Colonic mucosa (tissue), 4 donors: Measurements from ENCODE around the gene CRISP1. TPM values are rescaled to one million over a fixed set of nuclear protein-coding genes. Genes with fewer than 3 reads are reported as not detected.

Experiments
- DNase-seq: peaks from one replicate; pipeline ENCODE4 v3.0.0-alpha.2; 2020
- H3K27ac ChIP-seq: fragments of 200-600 bp; one replicate; pipeline ENCODE4 v1.8.0; 2021
- H3K27me3 ChIP-seq: fragments of 200-600 bp; one replicate; pipeline ENCODE4 v1.8.0; 2021
- H3K36me3 ChIP-seq: fragments of 200-600 bp; one replicate; pipeline ENCODE4 v1.8.0; 2021
- H3K4me1 ChIP-seq: fragments of 200-600 bp; one replicate; pipeline ENCODE4 v1.8.0; 2021; ENCODE audit warnings: mild to moderate bottlenecking
- H3K4me3 ChIP-seq: fragments of 200-600 bp; one replicate; pipeline ENCODE4 v1.8.0; 2021
- H3K9ac ChIP-seq, 2 donors: one replicate each; pipeline ENCODE4 v1.7.0; 2013; ENCODE audit warnings: control low read depth in 2 of 2, low read depth in 2 of 2, low read length in 2 of 2
- H3K9me3 ChIP-seq: fragments of 200-600 bp; one replicate; pipeline ENCODE4 v1.8.0; 2021
- CTCF ChIP-seq: fragments of 200-600 bp; IDR thresholded peaks from one replicate; pipeline ENCODE4 v1.8.0; 2022; ENCODE audit warnings: antibody characterized with exemption, mild to moderate bottlenecking
- intact Hi-C: fragments of 100-400 bp; cut with DNase I; formaldehyde crosslinking; loops from one replicate; pipeline ENCODE4 v1.14.1; 2022
- total RNA-seq, 2 donors: library from RNA; stranded (reverse); fragmentation: NEBNext Ultra II Directional in 1 of 2; extraction: Animal tissue kit (Norgen Biotek cat#: 25700) in 1 of 2; gene quantifications; one replicate each; pipeline ENCODE4 v1.2.1, GENCODE V29; 2021
- donor health status: healthy.
- donor health status: DM: no; HTN: no; CAD: no.
- donor health status: DM: no; HTN: no; CAD: no.

The CRISP1 gene
- total RNA-seq, 2 donors from 2014 or later = not detected

GRCh38 chr6:49841424-49841823 lies 24.9 kb downstream of the CRISP1 start:
- Histone ChIP-seq H3K9ac (no peak overlapping the region), H3K36me3 (no peaks in the 10 kb centered on the region), H3K4me3 (no peak overlapping the region), H3K27ac (no peak overlapping the region), H3K9me3 (no peaks in the 10 kb centered on the region), H3K4me1 (no peaks in the 10 kb centered on the region), H3K27me3 (no peaks in the 10 kb centered on the region)
- intact Hi-C loops = loop anchor here (10.0 kb wide), 1 partner anchor 217 kb away; no protein-coding TSS in a partner anchor
- DNase-seq = no peak
- TF ChIP-seq CTCF = no peak

- TF ChIP-seq CTCF = no peak
- intact Hi-C loops = loop anchor here (10.0 kb wide), 1 partner anchor 215 kb away; no protein-coding TSS in a partner anchor
- Histone ChIP-seq H3K36me3 (no peaks in the 10 kb centered on the region), H3K4me3 (no peak overlapping the region), H3K27me3 (no peaks in the 10 kb centered on the region), H3K9ac (no peak overlapping the region), H3K4me1 (no peaks in the 10 kb centered on the region), H3K27ac (no peak overlapping the region), H3K9me3 (no peaks in the 10 kb centered on the region)
- DNase-seq = no peak
Observed at GRCh38 chr6:49839957-49840356, 26.4 kb downstream of the CRISP1 start.

- H3K27ac ChIP-seq = no peak overlapping the region
- TF ChIP-seq CTCF = no peak
- no peak overlapping the region for H3K4me3 ChIP-seq
- H3K9ac ChIP-seq = no peak overlapping the region
- no peaks in the 10 kb centered on the region for H3K9me3 ChIP-seq
- no peaks in the 10 kb centered on the region for H3K4me1 ChIP-seq
- DNase-seq = no peak
- no peaks in the 10 kb centered on the region for H3K27me3 ChIP-seq
- intact Hi-C loops = no loop called here
- H3K36me3 ChIP-seq = no peaks in the 10 kb centered on the region
Observed at GRCh38 chr6:49839162-49839561, 27.2 kb downstream of the CRISP1 start.

- Histone ChIP-seq H3K36me3 (no peaks in the 10 kb centered on the region), H3K4me1 (no peaks in the 10 kb centered on the region), H3K27ac (no peak overlapping the region), H3K4me3 (no peak overlapping the region), H3K9ac (no peak overlapping the region), H3K9me3 (no peaks in the 10 kb centered on the region), H3K27me3 (no peaks in the 10 kb centered on the region)
- TF ChIP-seq CTCF = no peak
- intact Hi-C loops = no loop called here
- no peak for DNase-seq
Observed at GRCh38 chr6:49835140-49835539, 31.2 kb downstream of the CRISP1 start.

GRCh38 chr6:49833386-49833785 lies 32.9 kb downstream of the CRISP1 start:
- DNase-seq = no peak
- H3K9ac ChIP-seq = no peak overlapping the region
- no peaks in the 10 kb centered on the region for H3K4me1 ChIP-seq
- H3K9me3 ChIP-seq = no peaks in the 10 kb centered on the region
- no peaks in the 10 kb centered on the region for H3K36me3 ChIP-seq
- H3K27me3 ChIP-seq = no peaks in the 10 kb centered on the region
- no peak for TF ChIP-seq CTCF
- intact Hi-C loops = no loop called here
- H3K27ac ChIP-seq = no peak overlapping the region
- no peak overlapping the region for H3K4me3 ChIP-seq
